ENCODE data around the gene RAB6B.

The RAB6B gene

DNA sequence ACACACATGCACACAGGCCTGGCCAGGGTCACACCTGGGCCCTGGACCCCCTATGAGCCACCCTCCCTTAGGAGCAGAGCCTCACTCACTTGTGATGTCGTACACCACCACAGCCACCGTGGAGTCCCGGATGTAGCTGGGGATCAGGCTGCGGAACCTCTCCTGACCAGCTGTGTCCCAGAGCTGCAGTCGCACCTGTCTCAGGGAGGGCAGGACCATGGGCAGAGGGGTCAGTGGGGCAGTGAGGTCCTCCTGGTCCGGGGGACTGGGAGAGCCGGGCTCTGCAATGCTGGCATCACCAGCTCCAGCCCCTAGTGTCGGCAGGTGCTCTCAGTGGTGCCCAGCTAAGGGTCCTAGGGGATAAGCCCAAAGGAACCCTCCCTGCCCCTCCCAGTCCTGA, 54.5 kb downstream of the RAB6B start:
- TF ChIP-seq, protein P1, sequence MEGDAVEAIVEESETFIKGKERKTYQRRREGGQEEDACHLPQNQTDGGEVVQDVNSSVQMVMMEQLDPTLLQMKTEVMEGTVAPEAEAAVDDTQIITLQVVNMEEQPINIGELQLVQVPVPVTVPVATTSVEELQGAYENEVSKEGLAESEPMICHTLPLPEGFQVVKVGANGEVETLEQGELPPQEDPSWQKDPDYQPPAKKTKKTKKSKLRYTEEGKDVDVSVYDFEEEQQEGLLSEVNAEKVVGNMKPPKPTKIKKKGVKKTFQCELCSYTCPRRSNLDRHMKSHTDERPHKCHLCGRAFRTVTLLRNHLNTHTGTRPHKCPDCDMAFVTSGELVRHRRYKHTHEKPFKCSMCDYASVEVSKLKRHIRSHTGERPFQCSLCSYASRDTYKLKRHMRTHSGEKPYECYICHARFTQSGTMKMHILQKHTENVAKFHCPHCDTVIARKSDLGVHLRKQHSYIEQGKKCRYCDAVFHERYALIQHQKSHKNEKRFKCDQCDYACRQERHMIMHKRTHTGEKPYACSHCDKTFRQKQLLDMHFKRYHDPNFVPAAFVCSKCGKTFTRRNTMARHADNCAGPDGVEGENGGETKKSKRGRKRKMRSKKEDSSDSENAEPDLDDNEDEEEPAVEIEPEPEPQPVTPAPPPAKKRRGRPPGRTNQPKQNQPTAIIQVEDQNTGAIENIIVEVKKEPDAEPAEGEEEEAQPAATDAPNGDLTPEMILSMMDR (IDR thresholded peaks at IDR 0.05; ENCODE audit: control insufficient read depth, insufficient read depth, low read depth, low read length, missing control alignments) = no peak
- DNase-seq (ENCODE audit: low read depth) = no peak
- H3K4me3 ChIP-seq (ENCODE audit: control insufficient read depth, low read depth, low read length) = no peak overlapping the region

DNA sequence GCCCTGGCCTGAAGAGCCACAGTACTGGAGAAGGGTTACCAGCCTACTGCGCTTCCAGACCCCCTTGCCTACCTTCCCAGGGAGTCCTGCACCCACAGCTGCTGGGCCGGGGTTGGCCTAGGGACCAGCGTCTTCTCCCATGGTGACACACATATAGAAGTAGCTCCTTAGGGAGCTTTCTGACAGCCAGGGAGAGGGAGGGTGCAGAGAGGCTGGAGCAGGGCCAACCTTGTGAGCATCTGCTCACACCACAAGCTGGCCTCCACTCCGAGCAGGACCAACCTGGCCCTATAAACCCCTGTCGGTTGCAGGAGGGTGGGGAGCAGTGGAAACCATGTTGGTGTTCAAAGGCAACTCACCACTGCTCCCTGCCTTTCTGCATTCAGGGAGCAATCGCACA, 54.9 kb downstream of the RAB6B start:
- H3K4me3 ChIP-seq (ENCODE audit: control insufficient read depth, low read depth, low read length) = no peak overlapping the region
- TF ChIP-seq, protein P1 (IDR thresholded peaks at IDR 0.05; ENCODE audit: control insufficient read depth, insufficient read depth, low read depth, low read length, missing control alignments) = no peak
- no peak for DNase-seq (ENCODE audit: low read depth)

DNA sequence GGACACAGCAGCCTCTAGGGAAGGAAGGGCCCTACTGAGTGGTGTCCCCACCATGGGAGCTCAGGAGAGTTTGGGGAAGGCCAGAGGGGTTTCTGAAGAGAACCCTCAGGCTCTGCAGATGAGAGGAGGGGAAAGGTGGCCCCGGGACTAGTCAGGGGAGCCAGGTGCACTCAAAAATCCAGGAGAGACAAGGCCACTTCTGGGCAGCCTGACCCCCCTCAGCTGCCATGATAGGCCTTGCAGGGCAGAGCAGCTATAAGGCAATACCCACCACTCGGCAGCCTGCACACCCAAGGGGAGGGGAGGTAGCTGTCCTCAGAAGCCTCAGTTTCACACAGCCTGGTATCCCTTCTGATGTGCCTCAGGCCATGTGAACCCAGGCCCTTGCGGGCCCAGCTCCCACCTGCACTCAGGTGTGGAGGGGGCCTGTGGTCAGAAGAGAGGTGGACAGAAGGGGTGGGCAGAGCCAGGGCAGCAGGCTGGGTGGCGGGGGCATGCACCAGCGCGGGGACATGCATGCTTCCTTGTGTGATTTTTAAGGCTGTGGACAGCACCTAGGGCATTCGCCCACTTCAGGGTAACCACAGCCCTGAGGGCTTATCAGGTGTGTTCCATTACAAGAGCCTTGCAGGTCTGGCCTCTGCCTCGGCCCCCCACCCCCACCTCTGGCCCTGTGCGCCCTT, 55.5 kb downstream of the RAB6B start:
- DNase-seq (ENCODE audit: low read depth) = no peak
- TF ChIP-seq, protein P1 (IDR thresholded peaks at IDR 0.05; ENCODE audit: control insufficient read depth, insufficient read depth, low read depth, low read length, missing control alignments) = no peak
- H3K4me3 ChIP-seq (ENCODE audit: control insufficient read depth, low read depth, low read length) = no peak overlapping the region

DNA sequence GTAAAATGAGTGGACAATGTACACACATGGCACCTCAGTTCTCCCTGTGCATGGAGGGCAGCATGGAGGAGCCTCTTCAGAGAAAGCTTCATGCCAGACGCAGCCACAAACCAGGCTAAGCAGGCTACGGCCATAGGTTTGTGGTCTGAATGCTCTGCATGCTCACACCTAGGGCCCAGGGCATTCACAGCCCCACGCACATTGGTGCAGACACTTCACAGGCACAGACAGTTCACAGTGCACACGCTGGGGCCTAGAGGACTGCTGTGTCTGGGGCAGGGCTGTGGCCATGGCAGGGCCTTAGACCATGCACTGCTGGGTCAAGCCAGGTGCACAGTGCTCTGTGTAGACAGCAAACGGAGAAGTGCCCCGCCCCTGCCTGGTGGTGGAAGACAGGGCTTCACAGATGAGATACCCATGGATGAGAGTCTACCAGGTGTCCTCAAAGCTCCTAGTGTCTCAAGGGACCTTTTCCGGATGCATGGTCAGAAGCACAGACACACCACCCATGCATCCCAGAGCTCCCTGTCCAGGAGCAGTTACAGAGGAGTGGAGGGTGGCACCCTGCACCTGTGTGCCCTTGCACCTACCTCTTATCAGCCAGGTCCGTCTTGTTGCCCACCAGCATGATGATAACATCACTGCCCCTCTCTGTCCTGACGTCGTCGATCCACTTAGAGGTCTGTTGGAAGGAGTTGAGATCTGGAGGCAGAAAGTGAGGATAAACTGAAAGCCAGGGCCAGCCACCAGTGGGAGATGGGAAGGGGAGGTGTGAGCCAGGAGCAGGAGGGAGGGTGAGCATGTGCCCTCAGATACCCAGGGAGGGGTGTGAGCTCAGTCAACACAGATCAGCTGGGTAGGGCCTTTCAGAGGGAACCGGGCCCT, 56.5 kb downstream of the RAB6B start:
- H3K4me3 ChIP-seq (ENCODE audit: control insufficient read depth, low read depth, low read length) = no peak overlapping the region
- TF ChIP-seq, protein P1 (IDR thresholded peaks at IDR 0.05; ENCODE audit: control insufficient read depth, insufficient read depth, low read depth, low read length, missing control alignments) = no peak
- no peak for DNase-seq (ENCODE audit: low read depth)

DNA sequence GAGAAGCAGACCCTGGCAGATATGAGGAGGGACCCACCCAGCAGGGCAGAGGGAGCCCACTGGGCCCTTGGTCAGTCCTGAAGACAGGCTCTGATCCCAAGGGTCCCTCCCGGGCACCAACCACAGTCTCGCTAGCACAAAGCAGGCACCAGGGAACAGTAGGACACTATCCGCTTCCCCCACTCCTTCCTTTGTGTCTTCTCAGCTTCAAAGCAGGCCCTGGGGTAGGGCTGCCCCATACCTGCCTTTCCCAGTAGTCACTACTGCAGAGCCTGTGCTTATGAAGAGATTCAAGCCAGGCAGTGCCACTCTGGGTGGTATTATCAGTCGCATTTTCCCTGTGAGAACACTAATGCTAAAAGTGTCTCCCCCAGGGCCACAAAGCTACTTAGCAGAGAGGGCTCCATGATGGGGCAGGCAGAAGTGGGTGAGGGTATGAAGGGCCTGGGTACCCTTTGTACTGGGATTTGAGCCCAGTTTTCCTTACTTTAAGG, 57.3 kb downstream of the RAB6B start:
- no peak for DNase-seq (ENCODE audit: low read depth)
- TF ChIP-seq, protein P1 (IDR thresholded peaks at IDR 0.05; ENCODE audit: control insufficient read depth, insufficient read depth, low read depth, low read length, missing control alignments) = no peak
- no peak overlapping the region for H3K4me3 ChIP-seq (ENCODE audit: control insufficient read depth, low read depth, low read length)

DNA sequence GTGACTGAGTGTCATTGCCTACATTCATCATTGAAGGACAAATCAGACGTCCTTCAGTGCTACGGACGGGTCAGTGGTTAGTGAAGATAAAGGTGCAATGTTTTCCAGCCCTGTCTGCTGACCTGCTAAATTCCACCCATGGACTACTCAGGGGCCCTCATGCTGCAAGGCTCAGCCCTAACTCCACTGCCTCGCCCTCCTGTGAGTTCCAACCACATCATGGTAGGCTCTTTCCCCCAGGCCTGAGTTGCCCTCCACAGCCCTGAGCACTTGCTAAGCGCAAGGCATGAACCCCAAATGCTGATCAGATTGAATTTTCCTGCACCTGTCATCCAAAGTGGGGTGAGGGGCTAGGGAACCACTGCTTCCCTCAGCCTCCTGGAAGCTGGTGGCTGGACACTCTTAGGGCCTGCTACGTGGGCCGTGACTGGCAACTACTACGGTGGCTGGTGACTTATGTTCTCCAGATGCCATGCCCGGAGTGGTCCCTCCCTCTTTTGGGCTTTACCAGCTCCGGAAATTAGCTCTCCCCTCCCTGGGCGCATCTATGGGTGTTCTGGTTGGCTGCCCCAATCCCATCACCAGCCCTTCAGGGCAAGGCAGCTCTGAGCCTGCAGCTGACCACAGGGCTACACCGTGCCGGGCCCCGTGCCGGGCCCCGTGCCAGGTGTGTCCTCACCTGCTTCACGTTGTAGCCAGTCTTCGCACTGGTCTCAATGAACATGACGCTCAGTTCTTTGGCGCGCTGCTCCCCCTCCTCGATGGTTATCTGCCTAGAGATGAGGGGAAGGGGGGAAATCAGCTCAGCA, 58.0 kb downstream of the RAB6B start:
- no peak for DNase-seq (ENCODE audit: low read depth)
- TF ChIP-seq, protein P1 (IDR thresholded peaks at IDR 0.05; ENCODE audit: control insufficient read depth, insufficient read depth, low read depth, low read length, missing control alignments) = no peak
- H3K4me3 ChIP-seq (ENCODE audit: control insufficient read depth, low read depth, low read length) = no peak overlapping the region

Data from AG09309 (cell line).